HFF-Myc (cell line): Measurements from ENCODE around the gene MMP19.
"Not testable (repeated sequence)": the region's sequence is repeated elsewhere in the genome, so short reads cannot be mapped to it uniquely, and the experiment has no call there.

Experiments used
- DNase-seq: peaks from one replicate; pipeline ENCODE4 v3.0.0-alpha.2; 2011; ENCODE audit warnings: low read depth; ENCODE audit errors: extremely low read depth
- H3K4me3 ChIP-seq: replicated peaks from 2 replicates; pipeline ENCODE4 v1.5.1; 2011; ENCODE audit warnings: low read depth, mild to moderate bottlenecking, control low read depth, low read length
- CTCF ChIP-seq: IDR thresholded peaks from 2 replicates; pipeline ENCODE4 v1.5.1; 2012; ENCODE audit warnings: mild to moderate bottlenecking, low read depth, low read length, control low read depth; ENCODE audit errors: missing control alignments

Gene MMP19

GRCh38 chr12:55842681-55843429, at the start of gene MMP19:
TSS of gene MMP19 (minus strand) at chr12:55842936. CDS start at chr12:55842830, 106 bp downstream.
- peak; percentile 65 for DNase-seq
- H3K4me3 ChIP-seq, result peak within 1 kb of the TSS; percentile 41
- no peak for TF ChIP-seq CTCF

GRCh38 chr12:55891310-55891709, 48.6 kb upstream of the MMP19 start:
- TF ChIP-seq CTCF, result no peak
- no peak overlapping the region for H3K4me3 ChIP-seq
- DNase-seq, result no peak

GRCh38 chr12:55885113-55885512, 42.4 kb upstream of the MMP19 start:
- TF ChIP-seq CTCF, result no peak
- no peak for DNase-seq
- H3K4me3 ChIP-seq, result no peak overlapping the region

- DNase-seq, result no peak
- H3K4me3 ChIP-seq, result no peak overlapping the region
- TF ChIP-seq CTCF, result no peak
These were observed 35.1 kb upstream of the MMP19 start for GRCh38 chr12:55877824-55878223.

- no peak for DNase-seq
- no peak overlapping the region for H3K4me3 ChIP-seq
- no peak for TF ChIP-seq CTCF
These were observed 33.1 kb upstream of the MMP19 start for GRCh38 chr12:55875704-55876467.

GRCh38 chr12:55874443-55874842, 31.7 kb upstream of the MMP19 start:
- no peak for DNase-seq
- no peak overlapping the region for H3K4me3 ChIP-seq
- TF ChIP-seq CTCF, result no peak

GRCh38 chr12:55866454-55867004, 23.8 kb upstream of the MMP19 start:
- H3K4me3 ChIP-seq, DNase-seq: not testable (repeated sequence)
